MM.1S (cell line): Measurements from ENCODE around the gene ADAM11.
"Not testable (repeated sequence)": the region's sequence is repeated elsewhere in the genome, so short reads cannot be mapped to it uniquely, and the experiment has no call there.

Experiments used
- CTCF ChIP-seq: fragments of 300-600 bp; sonication (generic); IDR thresholded peaks from 2 replicates; pipeline ENCODE4 v1.5.1; 2016; ENCODE audit warnings: antibody characterized with exemption, low read length, mixed read lengths
- EZH2 ChIP-seq: fragments of 300-600 bp; sonication (generic); optimal IDR thresholded peaks from 2 replicates; pipeline ENCODE3; 2017; ENCODE audit warnings: low read depth, mild to moderate bottlenecking, antibody characterized with exemption, low read length, mixed read lengths
- EZH2phosphoT487 ChIP-seq: fragments of 300-600 bp; sonication (generic); IDR thresholded peaks from 2 replicates; pipeline ENCODE4 v1.6.1; 2018; ENCODE audit warnings: antibody characterized with exemption, low read length

GRCh38 chr17:44755180-44755579, 3.6 kb upstream of the ADAM11 start:
- TF ChIP-seq EZH2, CTCF, EZH2phosphoT487: not testable (repeated sequence)
